ENCODE measurements around the gene ELF3. TPM values are rescaled to one million over a fixed set of nuclear protein-coding genes. Genes with fewer than 3 reads are reported as not detected.
"Not testable (repeated sequence)": the region's sequence is repeated elsewhere in the genome, so short reads cannot be mapped to it uniquely, and the experiment has no call there.

Gene ELF3
- 0.19 and 0.76 TPM in 2 replicates for total RNA-seq (2014; rRNA removed; shearing (Covaris generic); ENCODE audit: low replicate concordance)

- Histone ChIP-seq H3K9ac (ENCODE audit: low read length) (no peak within 1 kb of the TSS; the same call in 1 of the 2 replicates), H3K36me3 (ENCODE audit: insufficient read depth, low read length) (no peaks in the 10 kb centered on the region; the same call in 1 of the 2 replicates), H3K9me2 (replicated peaks; ENCODE audit: insufficient read depth, low read length) (no peaks in the 10 kb centered on the region), H4K20me1 (ENCODE audit: insufficient read depth, low read depth, low read length) (no peaks in the 10 kb centered on the region; the same call in 1 of the 2 replicates), H3K27ac (ENCODE audit: low read length) (no peak within 1 kb of the TSS), H3K9me3 (ENCODE audit: low read length) (no peaks in the 10 kb centered on the region), H2AFZ (ENCODE audit: low read length) (no peak within 1 kb of the TSS), H3K4me2 (ENCODE audit: low read depth, low read length, poor library complexity, severe bottlenecking) (peak within 1 kb of the TSS; percentile 27), H3K4me3 (ENCODE audit: low read length) (no peak within 1 kb of the TSS), H3K79me2 (ENCODE audit: low read length) (no peaks in the 10 kb centered on the region), H3K27me3 (ENCODE audit: low read length) (no peaks in the 10 kb centered on the region), H3K4me1 (ENCODE audit: low read length) (peaks cover 12% of the 10 kb centered on the region)
- DNase-seq, result peak; percentile 75
These were observed at the start of gene ELF3 for GRCh38 chr1:202010180-202011015. Gene ELF3 (plus strand): TSS chr1:202010587. CDS start chr1:202011137, 550 bp downstream.

GRCh38 chr1:201962382-201962781 lies 48.0 kb upstream of the ELF3 start:
- not testable (repeated sequence) for H3K4me2 ChIP-seq (ENCODE audit: low read depth, low read length, poor library complexity, severe bottlenecking); H3K9ac ChIP-seq (ENCODE audit: low read length); H4K20me1 ChIP-seq (ENCODE audit: insufficient read depth, low read depth, low read length); H3K27me3 ChIP-seq (ENCODE audit: low read length); DNase-seq; H3K9me2 ChIP-seq (replicated peaks; ENCODE audit: insufficient read depth, low read length); H2AFZ ChIP-seq (ENCODE audit: low read length); H3K4me3 ChIP-seq (ENCODE audit: low read length); H3K4me1 ChIP-seq (ENCODE audit: low read length); H3K9me3 ChIP-seq (ENCODE audit: low read length); H3K27ac ChIP-seq (ENCODE audit: low read length)
- H3K79me2 ChIP-seq (ENCODE audit: low read length), result peaks cover 25% of the 10 kb centered on the region
- H3K36me3 ChIP-seq (ENCODE audit: insufficient read depth, low read length), result peaks cover 45% of the 10 kb centered on the region

GRCh38 chr1:201964261-201964660 lies 46.1 kb upstream of the ELF3 start:
- no peak overlapping the region for H3K4me3 ChIP-seq (ENCODE audit: low read length)
- peaks cover 10% of the 10 kb centered on the region for H3K79me2 ChIP-seq (ENCODE audit: low read length)

GRCh38 chr1:201966171-201966570 lies 44.2 kb upstream of the ELF3 start:
- DNase-seq, result no peak
- peaks cover 5% of the 10 kb centered on the region for H3K79me2 ChIP-seq (ENCODE audit: low read length)
- no peaks in the 10 kb centered on the region for H3K27me3 ChIP-seq (ENCODE audit: low read length)
- no peaks in the 10 kb centered on the region for H3K9me3 ChIP-seq (ENCODE audit: low read length)
- H2AFZ ChIP-seq (ENCODE audit: low read length), result no peak overlapping the region
- no peaks in the 10 kb centered on the region for H3K9me2 ChIP-seq (replicated peaks; ENCODE audit: insufficient read depth, low read length)
- H3K4me1 ChIP-seq (ENCODE audit: low read length), result no peaks in the 10 kb centered on the region
- H3K4me3 ChIP-seq (ENCODE audit: low read length), result no peak overlapping the region
- H3K27ac ChIP-seq (ENCODE audit: low read length), result no peak overlapping the region
- peaks cover 54% of the 10 kb centered on the region for H3K36me3 ChIP-seq (ENCODE audit: insufficient read depth, low read length)
- peaks cover 24% of the 10 kb centered on the region for H4K20me1 ChIP-seq (ENCODE audit: insufficient read depth, low read depth, low read length)
- no peak overlapping the region for H3K9ac ChIP-seq (ENCODE audit: low read length)
- H3K4me2 ChIP-seq (ENCODE audit: low read depth, low read length, poor library complexity, severe bottlenecking), result no peak overlapping the region

More at GRCh38 chr1:201964261-201964660, 46.1 kb upstream of the ELF3 start:
- H3K4me2 ChIP-seq (ENCODE audit: low read depth, low read length, poor library complexity, severe bottlenecking), result no peak overlapping the region
- H3K9ac ChIP-seq (ENCODE audit: low read length), result no peak overlapping the region
- H3K27me3 ChIP-seq (ENCODE audit: low read length), result no peaks in the 10 kb centered on the region
- DNase-seq, result no peak
- H3K27ac ChIP-seq (ENCODE audit: low read length), result no peak overlapping the region
- no peaks in the 10 kb centered on the region for H3K4me1 ChIP-seq (ENCODE audit: low read length)
- H2AFZ ChIP-seq (ENCODE audit: low read length), result no peak overlapping the region
- H3K9me3 ChIP-seq (ENCODE audit: low read length), result no peaks in the 10 kb centered on the region
- no peaks in the 10 kb centered on the region for H3K9me2 ChIP-seq (replicated peaks; ENCODE audit: insufficient read depth, low read length)
- peaks cover 44% of the 10 kb centered on the region for H3K36me3 ChIP-seq (ENCODE audit: insufficient read depth, low read length)
- peaks cover 12% of the 10 kb centered on the region for H4K20me1 ChIP-seq (ENCODE audit: insufficient read depth, low read depth, low read length)

GRCh38 chr1:201968202-201968925 lies 42.0 kb upstream of the ELF3 start:
- no peaks in the 10 kb centered on the region for H3K9me3 ChIP-seq (ENCODE audit: low read length)
- no peak overlapping the region for H3K27ac ChIP-seq (ENCODE audit: low read length)
- no peaks in the 10 kb centered on the region for H3K27me3 ChIP-seq (ENCODE audit: low read length)
- no peak for DNase-seq
- no peaks in the 10 kb centered on the region for H3K9me2 ChIP-seq (replicated peaks; ENCODE audit: insufficient read depth, low read length)
- no peak overlapping the region for H3K4me3 ChIP-seq (ENCODE audit: low read length)
- H4K20me1 ChIP-seq (ENCODE audit: insufficient read depth, low read depth, low read length), result 0 out of 2 replicates have a peak, but pooled peaks cover 19% of the 10 kb centered on the region
- no peak overlapping the region for H3K4me2 ChIP-seq (ENCODE audit: low read depth, low read length, poor library complexity, severe bottlenecking)
- H3K36me3 ChIP-seq (ENCODE audit: insufficient read depth, low read length), result peaks cover 46% of the 10 kb centered on the region
- no peaks in the 10 kb centered on the region; the same call in 1 of the 2 replicates for H3K79me2 ChIP-seq (ENCODE audit: low read length)
- no peak overlapping the region for H3K9ac ChIP-seq (ENCODE audit: low read length)
- H3K4me1 ChIP-seq (ENCODE audit: low read length), result peaks cover 3% of the 10 kb centered on the region; the same call in 1 of the 2 replicates
- no peak overlapping the region for H2AFZ ChIP-seq (ENCODE audit: low read length)

GRCh38 chr1:201970334-201971159 lies 39.8 kb upstream of the ELF3 start:
- no peak for DNase-seq
- Histone ChIP-seq H3K36me3 (ENCODE audit: insufficient read depth, low read length) (peaks cover 32% of the 10 kb centered on the region), H2AFZ (ENCODE audit: low read length) (no peak overlapping the region), H3K9ac (ENCODE audit: low read length) (no peak overlapping the region), H3K4me3 (ENCODE audit: low read length) (no peak overlapping the region), H3K9me3 (ENCODE audit: low read length) (no peaks in the 10 kb centered on the region), H3K4me2 (ENCODE audit: low read depth, low read length, poor library complexity, severe bottlenecking) (no peak overlapping the region), H3K9me2 (replicated peaks; ENCODE audit: insufficient read depth, low read length) (no peaks in the 10 kb centered on the region), H4K20me1 (ENCODE audit: insufficient read depth, low read depth, low read length) (0 out of 2 replicates have a peak, but pooled peaks cover 19% of the 10 kb centered on the region), H3K27ac (ENCODE audit: low read length) (no peak overlapping the region), H3K27me3 (ENCODE audit: low read length) (no peaks in the 10 kb centered on the region), H3K4me1 (ENCODE audit: low read length) (peaks cover 3% of the 10 kb centered on the region; the same call in 1 of the 2 replicates), H3K79me2 (ENCODE audit: low read length) (no peaks in the 10 kb centered on the region; the same call in 1 of the 2 replicates)

GRCh38 chr1:201982082-201982622 lies 28.2 kb upstream of the ELF3 start:
- Histone ChIP-seq H3K36me3 (ENCODE audit: insufficient read depth, low read length) (no peaks in the 10 kb centered on the region), H3K4me3 (ENCODE audit: low read length) (peak overlapping the region; percentile 74), H3K4me1 (ENCODE audit: low read length) (peaks cover 21% of the 10 kb centered on the region), H3K9ac (ENCODE audit: low read length) (peak overlapping the region; percentile 95), H4K20me1 (ENCODE audit: insufficient read depth, low read depth, low read length) (no peaks in the 10 kb centered on the region), H3K9me2 (replicated peaks; ENCODE audit: insufficient read depth, low read length) (no peaks in the 10 kb centered on the region), H3K27ac (ENCODE audit: low read length) (peak overlapping the region; percentile 61; the same call in 1 of the 2 replicates), H3K27me3 (ENCODE audit: low read length) (no peaks in the 10 kb centered on the region), H3K9me3 (ENCODE audit: low read length) (no peaks in the 10 kb centered on the region), H3K79me2 (ENCODE audit: low read length) (peaks cover 46% of the 10 kb centered on the region), H2AFZ (ENCODE audit: low read length) (peak overlapping the region; percentile 95), H3K4me2 (ENCODE audit: low read depth, low read length, poor library complexity, severe bottlenecking) (peak overlapping the region; percentile 80)
- peak; percentile 81 for DNase-seq

Measured in Karpas-422 (cell line).